Gastrocnemius medialis (tissue), 4 donors: ENCODE results near the gene RNF112.

ENCODE experiments used
- POLR2A ChIP-seq, 2 donors: fragments of 450-650 bp; IDR thresholded peaks; one replicate each; pipeline ENCODE4 v1.6.1; 2017; ENCODE audit warnings: antibody characterized with exemption in 2 of 2, mild to moderate bottlenecking in 2 of 2, moderate library complexity in 2 of 2
- TF ChIP-seq, protein P1 (sequence below), 5 experiments: fragments of 450-650 bp in 3 of 5; fragments of 200-600 bp in 2 of 5; sonication (generic) in 2 of 5; IDR thresholded peaks in 4 of 5; conservative IDR thresholded peaks in 1 of 5; 1 replicate in 4 of 5; 2 replicates in 1 of 5; pipeline ENCODE4 v1.5.1; 2016 to 2019; ENCODE audit warnings: antibody characterized with exemption in 5 of 5, mild to moderate bottlenecking in 3 of 5, moderate library complexity in 3 of 5

DNA sequence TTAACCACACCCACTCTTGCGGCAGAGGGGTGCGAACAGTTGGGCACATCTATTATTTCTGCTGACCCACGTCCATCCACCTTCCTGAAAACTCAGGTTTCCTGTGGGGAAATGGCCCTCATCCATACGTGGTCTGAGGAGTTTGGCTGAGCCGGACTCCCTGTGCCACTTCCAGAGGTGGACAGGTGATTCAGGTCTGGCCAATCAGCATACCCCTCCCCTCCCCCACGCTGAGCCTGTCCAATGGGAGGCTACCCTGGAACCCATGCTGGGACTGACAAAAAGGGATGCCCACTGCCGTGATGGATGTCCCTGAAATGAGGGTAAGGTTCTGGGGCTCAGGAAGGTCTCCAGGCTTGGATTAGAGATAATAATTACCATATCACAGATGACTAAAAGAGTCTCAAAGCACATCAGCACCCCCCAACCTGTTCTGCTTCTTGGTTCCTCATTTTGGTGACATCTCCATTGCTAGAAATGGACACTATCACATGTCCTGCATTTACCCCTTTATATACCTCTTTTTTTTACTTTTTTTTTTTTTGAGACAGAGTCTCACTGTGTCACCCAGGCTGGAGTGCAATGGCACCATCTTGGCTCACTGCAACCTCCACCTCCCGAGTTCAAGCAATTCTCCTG lies 38.0 kb upstream of the RNF112 start:
- TF ChIP-seq, protein P1, sequence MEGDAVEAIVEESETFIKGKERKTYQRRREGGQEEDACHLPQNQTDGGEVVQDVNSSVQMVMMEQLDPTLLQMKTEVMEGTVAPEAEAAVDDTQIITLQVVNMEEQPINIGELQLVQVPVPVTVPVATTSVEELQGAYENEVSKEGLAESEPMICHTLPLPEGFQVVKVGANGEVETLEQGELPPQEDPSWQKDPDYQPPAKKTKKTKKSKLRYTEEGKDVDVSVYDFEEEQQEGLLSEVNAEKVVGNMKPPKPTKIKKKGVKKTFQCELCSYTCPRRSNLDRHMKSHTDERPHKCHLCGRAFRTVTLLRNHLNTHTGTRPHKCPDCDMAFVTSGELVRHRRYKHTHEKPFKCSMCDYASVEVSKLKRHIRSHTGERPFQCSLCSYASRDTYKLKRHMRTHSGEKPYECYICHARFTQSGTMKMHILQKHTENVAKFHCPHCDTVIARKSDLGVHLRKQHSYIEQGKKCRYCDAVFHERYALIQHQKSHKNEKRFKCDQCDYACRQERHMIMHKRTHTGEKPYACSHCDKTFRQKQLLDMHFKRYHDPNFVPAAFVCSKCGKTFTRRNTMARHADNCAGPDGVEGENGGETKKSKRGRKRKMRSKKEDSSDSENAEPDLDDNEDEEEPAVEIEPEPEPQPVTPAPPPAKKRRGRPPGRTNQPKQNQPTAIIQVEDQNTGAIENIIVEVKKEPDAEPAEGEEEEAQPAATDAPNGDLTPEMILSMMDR (IDR thresholded peaks at IDR 0.05 in 4 of 5, conservative IDR thresholded peaks at IDR 0.05 in 1 of 5), result no peak
- TF ChIP-seq POLR2A (IDR thresholded peaks at IDR 0.05), result no peak
